HG02970 (cell line): ENCODE data around the gene PCSK6.
"Not testable (repeated sequence)": the region's sequence is repeated elsewhere in the genome, so short reads cannot be mapped to it uniquely, and the experiment has no call there.

Experiments used
- ATAC-seq: cut with Tn5 transposase; IDR thresholded peaks from one replicate; pipeline ENCODE4 v1.9.1; 2021; ENCODE audit warnings: mild to moderate bottlenecking, moderate library complexity, moderate number of reproducible peaks; ENCODE audit not compliant: unreplicated experiment, low FRiP score

The PCSK6 gene

GRCh38 chr15:101409621-101410020 lies 79.9 kb downstream of the PCSK6 start:
- ATAC-seq = no peak

DNA sequence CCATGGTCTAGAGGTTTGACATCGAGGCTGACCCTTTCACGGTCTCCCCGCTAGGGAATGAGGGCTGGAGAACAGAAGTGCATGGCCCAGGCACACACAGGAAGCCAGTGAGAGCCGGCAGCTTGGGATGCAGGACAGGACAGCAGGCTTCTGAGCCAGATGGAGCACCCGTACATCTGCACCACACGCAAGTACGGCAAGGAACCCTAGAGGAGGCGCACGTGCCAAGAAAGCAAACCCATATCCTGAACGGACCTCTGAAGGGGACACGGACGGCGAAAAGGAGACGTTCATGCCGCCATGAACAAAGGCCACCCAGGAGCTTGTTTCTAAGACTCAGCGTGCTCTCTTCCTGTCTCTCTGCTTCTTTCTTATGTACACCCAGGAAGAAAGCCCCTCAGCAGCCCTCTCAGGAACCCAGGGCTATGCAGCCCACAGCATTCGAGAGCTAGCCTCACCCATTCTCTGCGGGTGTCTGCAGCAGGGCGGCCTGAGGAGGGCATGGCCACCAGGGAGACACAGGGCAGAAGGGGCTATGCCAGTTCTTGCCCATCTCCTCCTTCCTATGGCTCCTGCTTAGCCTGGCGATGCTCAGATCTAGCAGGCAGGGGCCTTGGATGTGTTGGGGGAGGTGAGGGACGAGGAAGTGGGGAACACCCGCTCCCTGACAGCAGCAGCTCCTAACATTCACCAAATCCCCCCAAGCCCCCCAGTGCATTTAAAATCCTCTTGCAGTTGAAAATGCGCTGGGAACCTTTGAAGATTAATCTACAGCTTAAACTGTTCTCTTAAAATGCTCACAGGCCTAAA lies 81.3 kb downstream of the PCSK6 start:
- ATAC-seq = no peak

GRCh38 chr15:101407439-101407838 lies 82.1 kb downstream of the PCSK6 start:
- ATAC-seq = peak; percentile 93

DNA sequence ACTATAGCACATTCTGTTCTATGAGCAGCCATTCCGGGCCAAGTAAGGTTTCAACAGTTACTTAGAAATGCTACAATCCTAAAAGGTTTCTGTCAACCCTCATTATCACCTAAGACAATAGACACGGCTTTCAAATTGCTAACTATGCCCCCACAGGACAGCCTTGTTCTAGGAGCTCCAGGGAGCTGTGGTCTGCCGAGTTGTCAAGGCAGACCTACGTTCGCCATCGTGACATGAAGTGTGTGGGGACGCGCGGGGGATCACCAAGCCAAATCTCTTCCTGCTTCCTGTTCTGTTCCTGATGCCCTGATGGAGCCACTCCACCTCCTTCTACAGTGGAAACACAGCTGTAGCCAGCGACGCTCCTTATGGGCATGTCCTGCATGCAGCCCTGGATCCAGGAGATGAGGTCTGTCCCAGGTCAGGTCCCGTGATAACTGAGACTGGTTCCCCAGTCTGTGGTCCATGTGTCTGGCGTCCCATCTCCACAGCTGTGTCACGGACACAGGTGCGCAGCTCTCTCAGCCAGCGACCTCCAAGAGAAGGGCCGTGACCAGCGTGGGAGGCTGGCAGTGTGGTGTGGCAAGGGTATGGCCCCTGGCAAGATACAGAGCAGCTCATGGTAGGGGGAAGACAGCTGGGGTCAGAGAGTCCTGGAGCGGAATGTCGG lies 82.8 kb downstream of the PCSK6 start:
- ATAC-seq = no peak

DNA sequence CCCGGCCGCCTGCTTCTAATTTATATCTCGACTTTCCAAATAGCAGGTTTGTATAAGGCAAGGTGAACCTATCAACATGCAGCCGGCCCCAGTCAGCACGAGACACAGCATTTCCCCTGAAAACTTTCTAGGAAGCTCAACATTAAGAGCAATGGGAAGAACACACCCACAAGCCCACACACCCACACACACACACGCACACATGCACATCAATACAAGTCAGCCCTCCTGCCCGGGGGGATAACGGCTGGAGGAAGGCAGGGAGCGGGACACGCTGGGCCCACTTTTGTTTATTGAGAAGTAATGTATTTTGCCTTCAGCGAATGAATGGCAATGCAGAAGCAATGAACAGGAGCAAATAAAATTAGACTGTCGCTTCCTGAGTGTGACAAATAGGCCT lies 83.5 kb downstream of the PCSK6 start:
- no peak for ATAC-seq

DNA sequence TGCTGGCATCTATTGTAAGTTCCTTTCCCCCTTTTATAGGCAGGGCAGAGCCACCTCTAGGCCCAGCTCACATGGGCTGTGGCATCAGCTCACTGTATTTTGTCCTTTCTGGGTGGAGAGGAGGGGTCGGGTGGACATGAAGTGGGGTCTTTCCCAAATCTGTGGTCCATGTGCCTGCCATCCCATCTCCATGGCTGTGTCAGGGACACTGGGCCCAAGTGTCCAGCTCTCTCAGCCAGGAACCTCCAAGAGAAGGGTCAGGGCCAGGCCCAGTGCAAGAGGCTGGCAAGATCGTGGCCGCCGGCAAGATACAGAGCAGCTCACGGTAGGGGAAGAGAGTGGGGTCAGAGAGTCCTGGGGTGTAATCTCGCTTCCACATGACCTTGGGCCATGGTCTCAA lies 85.3 kb downstream of the PCSK6 start:
- ATAC-seq = no peak

GRCh38 chr15:101402883-101403282 lies 86.6 kb downstream of the PCSK6 start:
- not testable (repeated sequence) for ATAC-seq

DNA sequence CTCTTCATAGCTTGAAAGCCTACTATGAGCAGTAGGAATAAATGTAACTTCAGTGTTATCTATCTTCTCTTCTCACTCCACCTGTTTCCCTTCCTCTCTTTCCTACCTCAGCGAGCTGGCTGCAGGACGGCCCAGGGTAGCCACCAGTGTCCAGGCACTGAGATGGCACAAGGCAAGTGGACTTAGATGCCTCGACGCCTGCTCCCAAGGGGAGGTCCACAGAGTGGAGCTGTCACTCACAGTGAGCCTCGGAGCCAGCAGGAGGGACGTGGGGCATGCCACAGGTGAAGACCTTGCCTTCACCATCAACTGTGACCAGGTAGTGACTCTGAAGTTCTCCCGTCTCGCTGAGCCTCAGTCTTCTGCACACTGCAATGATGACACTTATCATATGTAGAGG lies 88.2 kb downstream of the PCSK6 start:
- no peak for ATAC-seq

GRCh38 chr15:101399431-101399830 lies 90.1 kb downstream of the PCSK6 start:
- no peak for ATAC-seq

- no peak for ATAC-seq
Observed at GRCh38 chr15:101398247-101398646, 91.3 kb downstream of the PCSK6 start.

- ATAC-seq = no peak
Observed at GRCh38 chr15:101397521-101398003, 91.9 kb downstream of the PCSK6 start.

GRCh38 chr15:101396484-101397261 lies 92.8 kb downstream of the PCSK6 start:
- ATAC-seq = no peak

DNA sequence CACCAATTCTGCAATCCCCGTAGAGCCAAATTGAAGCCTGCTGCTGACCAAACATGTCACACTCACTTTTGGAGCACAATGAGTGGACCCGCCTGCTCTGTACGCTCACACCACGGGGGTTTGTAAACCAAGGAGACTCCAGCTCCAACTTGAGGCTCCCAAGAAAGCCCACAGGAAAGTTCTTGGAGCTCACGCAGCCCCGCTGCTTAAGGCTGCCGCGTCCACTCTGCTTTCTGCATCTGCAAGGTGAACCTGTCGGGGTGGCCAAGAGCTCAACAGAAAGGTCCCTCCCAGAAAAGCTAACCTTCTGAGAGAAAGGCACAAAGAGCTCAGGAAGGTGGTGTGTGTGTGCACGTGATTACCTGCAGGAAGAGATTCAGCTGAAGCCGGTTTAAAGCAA lies 94.9 kb downstream of the PCSK6 start:
- ATAC-seq = no peak

DNA sequence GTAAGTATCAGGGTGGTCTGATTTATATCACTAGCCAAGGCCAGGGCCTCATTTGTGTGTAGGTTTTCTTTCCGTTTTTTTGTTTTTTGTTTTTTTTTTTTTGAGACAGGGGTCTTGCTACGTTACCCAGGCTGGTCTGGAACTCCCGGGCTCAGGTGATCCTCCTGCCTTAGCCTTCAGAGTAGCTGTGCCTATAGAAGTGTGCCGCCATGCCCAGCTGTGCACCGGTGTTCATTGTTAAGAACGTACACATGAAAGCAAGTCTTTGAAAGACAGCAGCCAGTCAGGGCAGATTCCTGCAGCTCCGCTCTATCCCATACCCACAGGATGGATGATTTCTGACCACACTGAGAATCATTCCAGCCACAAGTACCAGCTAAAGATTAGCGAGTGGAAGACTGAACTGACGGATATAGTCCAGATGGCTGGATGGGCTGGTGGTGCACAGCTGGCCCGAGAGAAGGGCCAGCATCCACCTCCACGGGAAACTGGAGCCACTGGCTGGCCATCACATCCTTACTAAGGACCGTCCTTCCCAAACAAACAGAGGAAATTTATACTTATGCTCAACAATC lies 95.4 kb downstream of the PCSK6 start:
- ATAC-seq = no peak

DNA sequence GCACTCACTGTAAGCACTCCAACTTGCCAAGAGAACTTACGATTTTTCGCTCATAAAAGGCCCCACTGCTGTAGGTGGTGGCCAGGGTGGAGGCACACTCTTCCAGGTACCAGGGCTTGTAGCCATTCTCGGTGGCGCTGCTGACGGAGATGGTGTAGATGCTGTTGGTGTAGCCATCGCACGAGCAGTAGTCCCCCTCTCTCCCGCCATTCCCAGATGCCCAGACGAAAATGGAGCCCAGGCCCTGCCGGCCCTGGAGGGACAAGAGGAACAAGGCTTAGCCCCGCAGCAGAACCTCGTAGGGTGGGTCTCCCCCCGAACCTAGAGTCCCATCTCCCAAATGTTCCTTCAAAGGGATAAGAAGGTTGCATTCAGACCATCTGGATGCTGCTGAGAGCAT lies 96.3 kb downstream of the PCSK6 start:
- ATAC-seq = no peak

GRCh38 chr15:101391981-101392640 lies 97.4 kb downstream of the PCSK6 start:
- ATAC-seq = no peak

GRCh38 chr15:101391431-101391830 lies 98.1 kb downstream of the PCSK6 start:
- no peak for ATAC-seq

- ATAC-seq = no peak
Observed at GRCh38 chr15:101390462-101390861, 99.0 kb downstream of the PCSK6 start.

- ATAC-seq = no peak
Observed at GRCh38 chr15:101390060-101390459, 99.4 kb downstream of the PCSK6 start.

- no peak for ATAC-seq
Observed at GRCh38 chr15:101389362-101389761, 100.1 kb downstream of the PCSK6 start.
